Ascending aorta (tissue), 2 donors: ENCODE data around the gene CD72. TPM values are rescaled to one million over a fixed set of nuclear protein-coding genes. Genes with fewer than 3 reads are reported as not detected.
"Not testable (repeated sequence)": the region's sequence is repeated elsewhere in the genome, so short reads cannot be mapped to it uniquely, and the experiment has no call there.

Source experiments
- DNase-seq, 2 donors: peaks; one replicate each; pipeline ENCODE4 v3.0.0-alpha.2; 2019; ENCODE audit warnings: low spot score in 2 of 2
- H3K27ac ChIP-seq, 2 donors: fragments of 200-600 bp; sonication (generic); one replicate each; pipeline ENCODE4 v1.5.1; 2016 to 2017; ENCODE audit warnings: mild to moderate bottlenecking in 1 of 2
- H3K27me3 ChIP-seq: fragments of 200-600 bp; sonication (generic); one replicate; pipeline ENCODE4 v1.5.1; 2017
- H3K36me3 ChIP-seq, 2 donors: fragments of 200-600 bp; sonication (generic); one replicate each; pipeline ENCODE4 v1.5.1; 2016
- H3K4me1 ChIP-seq, 2 donors: fragments of 200-600 bp; sonication (generic); one replicate each; pipeline ENCODE4 v1.5.1; 2016 to 2017; ENCODE audit warnings: mild to moderate bottlenecking in 1 of 2
- H3K4me3 ChIP-seq, 2 donors: fragments of 200-600 bp; sonication (generic); one replicate each; pipeline ENCODE4 v1.5.1; 2016 to 2017; ENCODE audit warnings: mild to moderate bottlenecking in 1 of 2
- H3K9me3 ChIP-seq, 2 donors: fragments of 200-600 bp; sonication (generic); one replicate each; pipeline ENCODE4 v1.5.1; 2016
- intact Hi-C: fragments of 100-400 bp; cut with DNase I; formaldehyde crosslinking; loops from one replicate; pipeline ENCODE4 v1.15.1; 2023
- total RNA-seq: library from RNA; depleted of rRNA; stranded (reverse); fragments of >200 nt; gene quantifications from one replicate; pipeline ENCODE4 v1.1.0, GENCODE V29; 2016
- TF ChIP-seq, protein P1 (sequence below), 3 experiments: fragments of 200-600 bp in 2 of 3; fragments of 450-650 bp in 1 of 3; sonication (generic) in 2 of 3; IDR thresholded peaks; one replicate each; pipeline ENCODE4 v1.5.1; 2016 to 2019; ENCODE audit warnings: antibody characterized with exemption in 3 of 3, mild to moderate bottlenecking in 1 of 3, moderate library complexity in 1 of 3

The CD72 gene
- total RNA-seq, 1 donor from 2014 or later: not detected

DNA sequence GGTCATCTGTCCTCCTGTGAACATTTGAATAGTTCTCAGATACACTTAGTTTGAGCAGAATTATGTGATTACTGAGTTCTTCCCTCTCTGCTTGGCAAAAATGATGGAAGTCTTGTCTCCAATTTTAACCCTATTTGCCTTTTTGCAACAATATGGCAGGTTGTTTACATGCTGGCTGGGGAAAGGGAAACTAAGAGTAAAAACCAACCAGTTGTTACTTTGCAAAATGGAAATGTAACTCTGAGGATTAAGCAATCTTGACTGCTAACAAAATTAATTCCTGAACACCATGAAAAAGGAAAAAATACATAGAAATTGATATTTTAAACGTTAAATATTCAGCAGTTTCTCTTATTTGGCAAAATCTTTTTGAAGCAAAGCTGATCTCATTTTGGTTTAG is 21.4 kb upstream of the CD72 start:
- Histone ChIP-seq H3K9me3 (no peaks in the 10 kb centered on the region), H3K4me1 (no peaks in the 10 kb centered on the region), H3K4me3 (no peak overlapping the region), H3K36me3 (no peaks in the 10 kb centered on the region), H3K27me3 (no peaks in the 10 kb centered on the region), H3K27ac (no peak overlapping the region)
- no peak for DNase-seq
- intact Hi-C loops: loop anchor here (10.0 kb wide), 1 partner anchor 305 kb away; no protein-coding TSS in a partner anchor
- TF ChIP-seq, protein P1, sequence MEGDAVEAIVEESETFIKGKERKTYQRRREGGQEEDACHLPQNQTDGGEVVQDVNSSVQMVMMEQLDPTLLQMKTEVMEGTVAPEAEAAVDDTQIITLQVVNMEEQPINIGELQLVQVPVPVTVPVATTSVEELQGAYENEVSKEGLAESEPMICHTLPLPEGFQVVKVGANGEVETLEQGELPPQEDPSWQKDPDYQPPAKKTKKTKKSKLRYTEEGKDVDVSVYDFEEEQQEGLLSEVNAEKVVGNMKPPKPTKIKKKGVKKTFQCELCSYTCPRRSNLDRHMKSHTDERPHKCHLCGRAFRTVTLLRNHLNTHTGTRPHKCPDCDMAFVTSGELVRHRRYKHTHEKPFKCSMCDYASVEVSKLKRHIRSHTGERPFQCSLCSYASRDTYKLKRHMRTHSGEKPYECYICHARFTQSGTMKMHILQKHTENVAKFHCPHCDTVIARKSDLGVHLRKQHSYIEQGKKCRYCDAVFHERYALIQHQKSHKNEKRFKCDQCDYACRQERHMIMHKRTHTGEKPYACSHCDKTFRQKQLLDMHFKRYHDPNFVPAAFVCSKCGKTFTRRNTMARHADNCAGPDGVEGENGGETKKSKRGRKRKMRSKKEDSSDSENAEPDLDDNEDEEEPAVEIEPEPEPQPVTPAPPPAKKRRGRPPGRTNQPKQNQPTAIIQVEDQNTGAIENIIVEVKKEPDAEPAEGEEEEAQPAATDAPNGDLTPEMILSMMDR (IDR thresholded peaks at IDR 0.05): no peak

DNA sequence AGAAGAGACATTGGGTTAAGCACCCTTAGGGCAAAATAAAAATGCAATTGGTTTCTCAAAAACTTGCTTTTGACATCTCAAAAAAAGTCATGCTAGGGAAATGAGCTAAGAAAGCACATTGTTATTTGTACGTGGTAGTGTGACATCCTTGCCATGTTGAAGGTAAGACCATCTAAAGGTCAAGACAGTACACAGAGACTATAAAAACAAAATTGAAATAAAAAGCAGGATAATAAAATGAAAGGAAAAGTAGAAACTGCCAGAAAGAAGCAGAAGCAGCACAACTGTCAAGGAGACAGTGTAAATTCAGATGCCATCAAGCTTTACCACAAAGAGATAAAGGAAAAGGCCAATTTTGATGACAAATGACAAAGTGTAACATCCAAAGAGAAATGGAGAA is 21.0 kb upstream of the CD72 start:
- intact Hi-C loops, DNase-seq, H3K4me1 ChIP-seq, H3K4me3 ChIP-seq, H3K27ac ChIP-seq, H3K36me3 ChIP-seq, H3K27me3 ChIP-seq, H3K9me3 ChIP-seq: not testable (repeated sequence)

DNA sequence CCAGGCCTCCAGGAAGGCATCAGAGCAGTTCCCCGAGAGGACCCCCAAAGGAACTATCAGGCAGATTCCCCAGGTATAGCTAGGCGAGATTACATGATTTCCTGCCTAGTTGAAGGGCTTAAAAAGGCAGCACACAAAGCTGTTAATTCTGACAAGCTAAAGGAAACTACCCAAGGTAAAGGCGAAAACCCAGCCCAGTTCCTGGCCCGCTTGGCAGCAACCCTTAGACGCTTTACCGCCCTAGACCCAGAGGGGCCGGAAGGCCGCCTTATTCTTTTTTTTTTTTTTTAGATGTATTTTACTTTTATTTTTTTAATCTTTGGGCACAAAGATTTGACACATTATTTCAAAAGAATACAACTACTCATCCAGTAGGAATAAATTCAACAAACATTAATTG is 20.5 kb upstream of the CD72 start:
- DNase-seq: peak in 1 of 2 donors; percentile 49
- H3K36me3 ChIP-seq, H3K27me3 ChIP-seq, intact Hi-C loops, H3K4me3 ChIP-seq, H3K27ac ChIP-seq, H3K4me1 ChIP-seq, H3K9me3 ChIP-seq: not testable (repeated sequence)

DNA sequence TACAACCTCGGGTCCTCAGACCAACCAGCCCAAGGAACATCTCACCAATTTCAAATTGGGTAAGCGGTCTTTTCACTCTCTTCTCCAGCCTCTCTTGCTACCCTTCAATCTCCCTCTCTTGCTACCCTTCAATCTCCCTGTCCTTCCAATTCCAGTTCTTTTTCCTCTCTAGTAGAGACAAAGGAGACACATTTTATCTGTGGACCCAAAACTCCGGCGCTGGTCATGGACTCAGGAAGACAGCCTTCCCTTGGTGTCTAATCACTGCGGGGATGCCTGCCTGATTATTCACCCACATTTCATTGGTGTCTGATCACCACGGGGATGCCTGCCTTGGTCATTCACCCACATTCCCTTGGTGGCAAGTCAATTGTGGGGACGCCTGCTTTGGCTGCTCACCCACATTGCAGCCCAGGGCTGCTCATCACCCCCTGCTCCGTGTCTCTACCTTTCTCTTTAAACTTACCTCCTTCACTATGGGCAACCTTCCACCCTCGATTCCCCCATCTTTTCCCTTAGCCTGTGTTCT is 19.3 kb upstream of the CD72 start:
- intact Hi-C loops: not testable (repeated sequence)

DNA sequence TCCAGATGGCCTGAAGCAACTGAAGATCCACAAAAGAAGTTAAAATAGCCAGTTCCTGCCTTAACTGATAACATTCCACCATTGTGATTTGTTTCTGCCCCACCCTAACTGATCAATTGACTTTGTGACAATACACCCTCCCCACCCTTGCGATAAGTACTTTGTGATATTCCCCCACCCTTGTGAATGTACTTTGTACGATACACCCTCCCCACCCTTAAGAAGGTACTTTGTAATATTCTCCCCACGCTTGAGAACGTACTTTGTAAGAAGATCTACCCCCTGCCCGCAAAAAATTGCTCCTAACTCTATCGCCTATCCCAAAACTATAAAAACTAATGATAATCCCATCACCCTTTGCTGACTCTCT is 18.6 kb upstream of the CD72 start:
- H3K4me3 ChIP-seq, H3K27me3 ChIP-seq, H3K9me3 ChIP-seq, intact Hi-C loops, H3K36me3 ChIP-seq, DNase-seq, H3K4me1 ChIP-seq: not testable (repeated sequence)
- peak overlapping the region in 1 of 2 donors; percentile 21 for H3K27ac ChIP-seq

More for the DNA sequence above, 19.3 kb upstream of the CD72 start:
- H3K9me3 ChIP-seq, H3K27ac ChIP-seq, H3K36me3 ChIP-seq, DNase-seq, H3K27me3 ChIP-seq, H3K4me1 ChIP-seq, H3K4me3 ChIP-seq: not testable (repeated sequence)

DNA sequence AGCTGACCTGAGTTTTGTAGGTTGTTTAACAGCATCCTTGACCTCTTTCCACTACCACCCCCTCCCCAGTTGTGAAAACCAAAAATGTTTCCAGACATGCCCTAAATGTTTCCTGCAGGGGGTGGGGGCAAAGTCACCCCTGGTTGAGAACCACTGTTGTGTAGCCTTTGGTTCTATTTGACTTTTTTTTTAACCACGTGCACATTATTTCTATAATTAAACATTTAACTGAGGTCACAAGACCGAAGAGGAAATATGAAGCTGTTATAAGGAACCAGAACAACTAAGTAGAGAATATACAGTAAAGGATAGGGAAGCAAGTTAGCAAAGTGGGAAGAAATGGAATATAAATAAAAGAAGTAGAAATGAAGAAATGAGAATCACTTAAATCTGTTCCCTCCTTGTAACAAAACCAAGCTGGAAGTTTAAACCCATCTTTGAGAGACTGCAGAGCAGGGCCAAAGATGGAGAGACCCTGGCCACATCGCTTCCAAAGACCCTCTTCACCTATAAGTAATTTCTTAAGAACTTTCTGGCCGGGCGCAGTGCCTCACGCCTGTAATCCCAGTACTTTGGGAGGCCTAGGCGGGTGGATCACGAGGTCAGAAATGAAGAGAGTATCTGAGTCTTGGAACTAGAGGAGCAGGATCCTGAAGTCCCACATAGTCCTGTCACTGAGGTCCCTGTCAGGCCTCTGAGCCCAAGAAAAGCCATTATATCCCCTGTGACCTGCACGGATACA is 18.1 kb upstream of the CD72 start:
- peak overlapping the region in 1 of 2 donors; percentile 27 for H3K27ac ChIP-seq
- TF ChIP-seq, protein P1 (IDR thresholded peaks at IDR 0.05): no peak
- H3K27me3 ChIP-seq: no peaks in the 10 kb centered on the region
- intact Hi-C loops: no loop called here
- no peak for DNase-seq
- no peak overlapping the region for H3K4me3 ChIP-seq
- H3K9me3 ChIP-seq: no peaks in the 10 kb centered on the region
- H3K4me1 ChIP-seq: no peaks in the 10 kb centered on the region
- H3K36me3 ChIP-seq: no peaks in the 10 kb centered on the region

DNA sequence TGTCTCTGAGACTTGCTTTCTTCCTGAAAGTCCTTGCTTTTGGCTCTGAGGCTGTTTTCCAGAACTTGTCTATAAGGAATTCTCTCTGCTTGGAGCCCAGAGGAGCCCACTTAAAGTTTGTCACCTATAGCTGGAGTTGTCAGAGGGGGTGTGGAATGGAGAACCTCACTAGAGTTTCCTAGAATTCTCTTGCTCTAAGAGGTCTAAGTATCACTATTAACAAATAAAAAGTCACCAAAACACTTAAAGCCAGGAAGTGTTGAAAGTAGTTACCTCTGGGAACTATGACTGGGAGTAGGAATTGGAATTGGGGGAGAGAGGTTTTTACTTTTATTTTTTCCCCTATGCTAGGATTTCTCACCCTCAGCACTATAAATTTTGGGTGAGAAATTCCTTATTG is 17.5 kb upstream of the CD72 start:
- H3K27me3 ChIP-seq: no peaks in the 10 kb centered on the region
- H3K27ac ChIP-seq: peak overlapping the region in 1 of 2 donors; percentile 27
- TF ChIP-seq, protein P1 (IDR thresholded peaks at IDR 0.05): no peak
- H3K4me1 ChIP-seq: no peaks in the 10 kb centered on the region
- no peaks in the 10 kb centered on the region for H3K36me3 ChIP-seq
- DNase-seq: no peak
- H3K4me3 ChIP-seq: no peak overlapping the region
- intact Hi-C loops: no loop called here
- no peaks in the 10 kb centered on the region for H3K9me3 ChIP-seq
